Measurements from ENCODE around the gene MED8. TPM values are rescaled to one million over a fixed set of nuclear protein-coding genes. Genes with fewer than 3 reads are reported as not detected.

MED8 gene
- total RNA-seq, 1 experiment from 2014 or later: 42.5 TPM

- H2AFZ ChIP-seq (ENCODE audit: low read length): no peak overlapping the region
- no peak overlapping the region for H3K4me3 ChIP-seq (ENCODE audit: low read length)
- H3K36me3 ChIP-seq (ENCODE audit: insufficient read depth, low read length): 0 out of 2 replicates have a peak, but pooled peaks cover 8% of the 10 kb centered on the region
- no peak for DNase-seq
- no peaks in the 10 kb centered on the region for H3K9me3 ChIP-seq (ENCODE audit: low read length)
- no peaks in the 10 kb centered on the region for H3K79me2 ChIP-seq (ENCODE audit: low read length)
- no peaks in the 10 kb centered on the region for H3K9me2 ChIP-seq (replicated peaks; ENCODE audit: insufficient read depth, low read length)
- H3K27ac ChIP-seq (ENCODE audit: low read length): no peak overlapping the region
- no peak overlapping the region for H3K9ac ChIP-seq (ENCODE audit: low read length)
- no peaks in the 10 kb centered on the region for H4K20me1 ChIP-seq (ENCODE audit: insufficient read depth, low read depth, low read length)
- no peak overlapping the region for H3K4me2 ChIP-seq (ENCODE audit: low read depth, low read length, poor library complexity, severe bottlenecking)
- H3K4me1 ChIP-seq (ENCODE audit: low read length): no peaks in the 10 kb centered on the region
- no peaks in the 10 kb centered on the region for H3K27me3 ChIP-seq (ENCODE audit: low read length)
Observed at GRCh38 chr1:43426221-43426620, 36.6 kb upstream of the MED8 start.

- H3K4me3 ChIP-seq (ENCODE audit: low read length): no peak overlapping the region
- no peaks in the 10 kb centered on the region for H3K4me1 ChIP-seq (ENCODE audit: low read length)
- H3K4me2 ChIP-seq (ENCODE audit: low read depth, low read length, poor library complexity, severe bottlenecking): no peak overlapping the region
- 0 out of 2 replicates have a peak, but pooled peaks cover 8% of the 10 kb centered on the region for H3K36me3 ChIP-seq (ENCODE audit: insufficient read depth, low read length)
- no peak overlapping the region for H3K27ac ChIP-seq (ENCODE audit: low read length)
- no peaks in the 10 kb centered on the region for H3K79me2 ChIP-seq (ENCODE audit: low read length)
- H2AFZ ChIP-seq (ENCODE audit: low read length): no peak overlapping the region
- no peaks in the 10 kb centered on the region for H3K9me2 ChIP-seq (replicated peaks; ENCODE audit: insufficient read depth, low read length)
- H3K9ac ChIP-seq (ENCODE audit: low read length): no peak overlapping the region
- DNase-seq: no peak
- no peaks in the 10 kb centered on the region for H3K27me3 ChIP-seq (ENCODE audit: low read length)
- H4K20me1 ChIP-seq (ENCODE audit: insufficient read depth, low read depth, low read length): no peaks in the 10 kb centered on the region
- no peaks in the 10 kb centered on the region for H3K9me3 ChIP-seq (ENCODE audit: low read length)
Observed at GRCh38 chr1:43425045-43425444, 35.4 kb upstream of the MED8 start.

- no peak for DNase-seq
- Histone ChIP-seq H3K4me2 (ENCODE audit: low read depth, low read length, poor library complexity, severe bottlenecking) (no peak overlapping the region), H3K27ac (ENCODE audit: low read length) (no peak overlapping the region), H3K4me3 (ENCODE audit: low read length) (no peak overlapping the region), H4K20me1 (ENCODE audit: insufficient read depth, low read depth, low read length) (no peaks in the 10 kb centered on the region), H2AFZ (ENCODE audit: low read length) (no peak overlapping the region), H3K27me3 (ENCODE audit: low read length) (no peaks in the 10 kb centered on the region), H3K9me3 (ENCODE audit: low read length) (no peaks in the 10 kb centered on the region), H3K79me2 (ENCODE audit: low read length) (no peaks in the 10 kb centered on the region), H3K9ac (ENCODE audit: low read length) (no peak overlapping the region), H3K36me3 (ENCODE audit: insufficient read depth, low read length) (peaks cover 11% of the 10 kb centered on the region; the same call in 1 of the 2 replicates), H3K9me2 (replicated peaks; ENCODE audit: insufficient read depth, low read length) (no peaks in the 10 kb centered on the region), H3K4me1 (ENCODE audit: low read length) (no peaks in the 10 kb centered on the region)
Observed at GRCh38 chr1:43423672-43424550, 34.3 kb upstream of the MED8 start.

DNA sequence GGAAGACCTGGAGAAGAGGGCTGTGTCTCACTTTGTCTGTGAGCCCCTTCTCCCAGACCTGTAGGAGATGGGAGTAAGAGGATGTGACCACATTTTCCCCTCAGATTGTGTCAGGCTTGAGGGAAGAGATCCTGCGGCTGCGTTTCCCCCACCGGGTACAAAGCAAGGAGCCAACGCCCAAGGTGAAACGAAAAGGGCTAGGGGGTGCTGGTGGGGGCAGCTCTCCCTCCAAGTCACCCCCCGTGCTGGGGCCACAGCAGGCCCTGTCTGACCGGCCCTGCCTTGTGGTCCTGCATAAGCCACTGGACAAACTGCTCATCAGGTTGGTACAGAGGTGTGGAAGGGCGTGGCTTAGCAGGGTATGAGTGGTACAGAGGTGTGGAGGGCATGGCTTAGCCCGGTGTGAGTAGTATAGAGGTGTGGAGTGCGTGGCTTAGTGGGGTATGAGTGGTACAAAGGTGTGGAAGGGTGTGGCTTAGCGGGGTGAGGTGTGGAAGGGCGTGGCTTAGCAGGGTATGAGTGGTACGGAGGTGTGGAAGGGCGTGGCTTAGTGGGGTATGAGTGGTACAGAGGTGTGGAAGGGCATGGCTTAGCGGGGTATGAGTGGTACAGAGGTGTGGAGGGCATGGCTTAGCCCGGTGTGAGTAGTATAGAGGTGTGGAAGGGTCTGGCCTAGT is 33.5 kb upstream of the MED8 start:
- Histone ChIP-seq H2AFZ (ENCODE audit: low read length) (no peak overlapping the region), H3K27me3 (ENCODE audit: low read length) (no peaks in the 10 kb centered on the region), H3K27ac (ENCODE audit: low read length) (no peak overlapping the region), H4K20me1 (ENCODE audit: insufficient read depth, low read depth, low read length) (no peaks in the 10 kb centered on the region), H3K79me2 (ENCODE audit: low read length) (no peaks in the 10 kb centered on the region), H3K4me1 (ENCODE audit: low read length) (no peaks in the 10 kb centered on the region), H3K9me2 (replicated peaks; ENCODE audit: insufficient read depth, low read length) (no peaks in the 10 kb centered on the region), H3K9ac (ENCODE audit: low read length) (no peak overlapping the region), H3K9me3 (ENCODE audit: low read length) (no peaks in the 10 kb centered on the region), H3K4me3 (ENCODE audit: low read length) (no peak overlapping the region), H3K36me3 (ENCODE audit: insufficient read depth, low read length) (peaks cover 12% of the 10 kb centered on the region; the same call in 1 of the 2 replicates), H3K4me2 (ENCODE audit: low read depth, low read length, poor library complexity, severe bottlenecking) (no peak overlapping the region)
- DNase-seq: no peak

DNA sequence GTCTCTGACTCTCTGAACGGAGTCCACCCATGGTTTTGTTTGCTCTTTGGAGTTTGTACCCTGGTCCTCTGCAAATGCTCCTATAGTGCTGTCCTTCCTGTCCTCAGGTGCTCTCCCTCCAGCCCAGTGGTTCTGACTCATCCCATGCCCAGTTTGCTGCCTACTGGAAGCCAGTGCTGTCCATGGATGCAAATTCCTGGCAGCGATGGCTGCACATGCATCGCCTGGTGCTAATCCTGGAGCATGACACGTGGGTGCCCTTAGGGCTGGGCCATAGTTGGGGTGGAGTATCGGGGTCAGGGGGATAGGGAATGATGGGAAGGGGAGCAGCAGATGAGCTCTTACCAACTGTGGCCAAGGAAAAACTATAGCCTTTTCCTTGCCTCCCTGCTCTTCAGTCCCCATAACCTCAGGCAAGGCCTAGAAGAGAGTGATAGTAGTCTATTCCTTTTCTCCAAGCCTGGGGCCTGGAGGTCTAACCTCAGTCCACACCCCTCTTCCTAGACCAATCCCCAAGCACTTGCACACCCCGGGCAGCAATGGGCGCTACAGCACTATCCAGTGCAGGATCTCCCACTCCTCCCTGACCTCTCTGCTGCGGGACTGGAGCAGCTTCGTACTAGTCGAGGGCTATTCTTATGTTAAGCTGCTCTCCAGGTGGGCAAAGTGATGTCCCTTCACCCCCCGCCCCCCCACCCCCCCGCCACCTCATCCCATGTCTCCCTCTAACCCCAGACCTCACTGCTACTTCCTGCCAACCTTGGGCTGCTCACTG is 32.6 kb upstream of the MED8 start:
- no peaks in the 10 kb centered on the region for H3K4me1 ChIP-seq (ENCODE audit: low read length)
- H3K9ac ChIP-seq (ENCODE audit: low read length): no peak overlapping the region
- no peaks in the 10 kb centered on the region for H3K9me3 ChIP-seq (ENCODE audit: low read length)
- H3K4me3 ChIP-seq (ENCODE audit: low read length): no peak overlapping the region
- peaks cover 8% of the 10 kb centered on the region; the same call in 1 of the 2 replicates for H3K36me3 ChIP-seq (ENCODE audit: insufficient read depth, low read length)
- DNase-seq: no peak
- no peaks in the 10 kb centered on the region for H3K27me3 ChIP-seq (ENCODE audit: low read length)
- no peaks in the 10 kb centered on the region for H3K9me2 ChIP-seq (replicated peaks; ENCODE audit: insufficient read depth, low read length)
- no peak overlapping the region for H3K4me2 ChIP-seq (ENCODE audit: low read depth, low read length, poor library complexity, severe bottlenecking)
- H2AFZ ChIP-seq (ENCODE audit: low read length): no peak overlapping the region
- no peaks in the 10 kb centered on the region for H4K20me1 ChIP-seq (ENCODE audit: insufficient read depth, low read depth, low read length)
- H3K27ac ChIP-seq (ENCODE audit: low read length): no peak overlapping the region
- H3K79me2 ChIP-seq (ENCODE audit: low read length): no peaks in the 10 kb centered on the region

DNA sequence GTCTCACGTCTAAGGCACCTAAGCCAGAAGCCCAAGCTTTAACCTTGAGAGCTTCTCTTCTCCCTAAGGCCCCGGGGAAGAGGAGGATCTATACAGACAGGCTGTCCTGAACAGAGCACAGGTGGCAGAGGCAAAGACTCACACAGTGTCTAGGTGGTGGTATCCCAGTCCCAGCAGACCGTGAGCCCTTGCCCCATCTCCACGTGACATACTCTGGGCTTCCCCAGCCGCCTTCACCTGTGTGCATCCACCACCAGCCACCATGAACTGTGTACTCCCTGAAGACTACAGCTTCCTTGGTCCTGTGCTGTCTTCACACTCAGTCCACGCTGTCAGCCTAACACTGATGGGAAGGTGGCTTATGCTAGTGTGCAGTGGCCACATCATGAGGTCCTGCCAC is 31.8 kb upstream of the MED8 start:
- Histone ChIP-seq H3K27ac (ENCODE audit: low read length) (no peak overlapping the region), H3K36me3 (ENCODE audit: insufficient read depth, low read length) (peaks cover 8% of the 10 kb centered on the region; the same call in 1 of the 2 replicates), H3K79me2 (ENCODE audit: low read length) (no peaks in the 10 kb centered on the region), H3K4me2 (ENCODE audit: low read depth, low read length, poor library complexity, severe bottlenecking) (no peak overlapping the region), H3K9me2 (replicated peaks; ENCODE audit: insufficient read depth, low read length) (no peaks in the 10 kb centered on the region), H3K4me3 (ENCODE audit: low read length) (no peak overlapping the region), H2AFZ (ENCODE audit: low read length) (no peak overlapping the region), H3K9ac (ENCODE audit: low read length) (no peak overlapping the region), H4K20me1 (ENCODE audit: insufficient read depth, low read depth, low read length) (no peaks in the 10 kb centered on the region), H3K27me3 (ENCODE audit: low read length) (no peaks in the 10 kb centered on the region), H3K9me3 (ENCODE audit: low read length) (no peaks in the 10 kb centered on the region), H3K4me1 (ENCODE audit: low read length) (no peaks in the 10 kb centered on the region)
- no peak for DNase-seq

GRCh38 chr1:43420874-43421273 is 31.3 kb upstream of the MED8 start:
- no peaks in the 10 kb centered on the region for H3K27me3 ChIP-seq (ENCODE audit: low read length)
- H2AFZ ChIP-seq (ENCODE audit: low read length): no peak overlapping the region
- H3K9me3 ChIP-seq (ENCODE audit: low read length): no peaks in the 10 kb centered on the region
- no peaks in the 10 kb centered on the region for H3K79me2 ChIP-seq (ENCODE audit: low read length)
- no peak for DNase-seq
- H3K4me1 ChIP-seq (ENCODE audit: low read length): no peaks in the 10 kb centered on the region
- no peak overlapping the region for H3K27ac ChIP-seq (ENCODE audit: low read length)
- H3K4me2 ChIP-seq (ENCODE audit: low read depth, low read length, poor library complexity, severe bottlenecking): no peak overlapping the region
- no peak overlapping the region for H3K4me3 ChIP-seq (ENCODE audit: low read length)
- H3K9ac ChIP-seq (ENCODE audit: low read length): no peak overlapping the region
- H4K20me1 ChIP-seq (ENCODE audit: insufficient read depth, low read depth, low read length): no peaks in the 10 kb centered on the region
- peaks cover 8% of the 10 kb centered on the region; the same call in 1 of the 2 replicates for H3K36me3 ChIP-seq (ENCODE audit: insufficient read depth, low read length)
- H3K9me2 ChIP-seq (replicated peaks; ENCODE audit: insufficient read depth, low read length): no peaks in the 10 kb centered on the region
